Prostate gland (tissue), 2 donors: ENCODE data around the gene ZNF684.

Source experiments
- POLR2A ChIP-seq: fragments of 450-650 bp; IDR thresholded peaks from one replicate; pipeline ENCODE4 v1.6.1; 2016; ENCODE audit warnings: antibody characterized with exemption, mild to moderate bottlenecking
- TF ChIP-seq, protein P1 (sequence below), 4 experiments: fragments of 200-600 bp in 2 of 4; fragments of 450-650 bp in 2 of 4; sonication (generic) in 2 of 4; IDR thresholded peaks; 1 replicate in 3 of 4; 2 replicates in 1 of 4; pipeline ENCODE4 v1.5.1; 2016 to 2019; ENCODE audit warnings: antibody characterized with exemption in 4 of 4, mild to moderate bottlenecking in 2 of 4, moderate library complexity in 2 of 4

DNA sequence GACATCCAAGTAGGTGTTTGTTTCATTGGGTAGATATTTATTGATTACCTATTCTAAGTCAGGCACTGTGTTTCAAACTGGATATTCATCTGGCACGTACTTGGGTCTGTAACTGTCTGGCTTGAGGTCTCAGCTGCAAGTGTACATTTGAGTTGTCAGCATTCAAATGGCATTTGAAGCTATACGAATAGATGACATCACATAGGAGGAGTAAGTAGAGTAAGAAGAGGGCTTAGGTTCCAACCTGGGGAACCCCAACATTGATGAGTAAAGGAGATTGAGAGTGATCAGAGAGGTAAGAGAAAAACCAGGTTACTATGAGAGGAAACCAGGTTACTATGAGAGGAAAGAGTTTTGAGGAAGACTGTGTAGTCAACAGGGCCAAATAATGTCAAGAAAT is 30.7 kb downstream of the ZNF684 start:
- TF ChIP-seq, protein P1, sequence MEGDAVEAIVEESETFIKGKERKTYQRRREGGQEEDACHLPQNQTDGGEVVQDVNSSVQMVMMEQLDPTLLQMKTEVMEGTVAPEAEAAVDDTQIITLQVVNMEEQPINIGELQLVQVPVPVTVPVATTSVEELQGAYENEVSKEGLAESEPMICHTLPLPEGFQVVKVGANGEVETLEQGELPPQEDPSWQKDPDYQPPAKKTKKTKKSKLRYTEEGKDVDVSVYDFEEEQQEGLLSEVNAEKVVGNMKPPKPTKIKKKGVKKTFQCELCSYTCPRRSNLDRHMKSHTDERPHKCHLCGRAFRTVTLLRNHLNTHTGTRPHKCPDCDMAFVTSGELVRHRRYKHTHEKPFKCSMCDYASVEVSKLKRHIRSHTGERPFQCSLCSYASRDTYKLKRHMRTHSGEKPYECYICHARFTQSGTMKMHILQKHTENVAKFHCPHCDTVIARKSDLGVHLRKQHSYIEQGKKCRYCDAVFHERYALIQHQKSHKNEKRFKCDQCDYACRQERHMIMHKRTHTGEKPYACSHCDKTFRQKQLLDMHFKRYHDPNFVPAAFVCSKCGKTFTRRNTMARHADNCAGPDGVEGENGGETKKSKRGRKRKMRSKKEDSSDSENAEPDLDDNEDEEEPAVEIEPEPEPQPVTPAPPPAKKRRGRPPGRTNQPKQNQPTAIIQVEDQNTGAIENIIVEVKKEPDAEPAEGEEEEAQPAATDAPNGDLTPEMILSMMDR (IDR thresholded peaks at IDR 0.05) = no peak
- TF ChIP-seq POLR2A = no peak
